ENCODE measurements around the gene SCN9A. TPM values are rescaled to one million over a fixed set of nuclear protein-coding genes. Genes with fewer than 3 reads are reported as not detected.
"Not testable (repeated sequence)": the region's sequence is repeated elsewhere in the genome, so short reads cannot be mapped to it uniquely, and the experiment has no call there.

SCN9A gene
- total and polyA plus RNA-seq, 10 of the 15 experiments (the other 5 are each of a cell fraction or from before 2014, with no cell fraction given) = 0.04 to 0.08 (median 0.08) TPM; not detected in 7

DNA sequence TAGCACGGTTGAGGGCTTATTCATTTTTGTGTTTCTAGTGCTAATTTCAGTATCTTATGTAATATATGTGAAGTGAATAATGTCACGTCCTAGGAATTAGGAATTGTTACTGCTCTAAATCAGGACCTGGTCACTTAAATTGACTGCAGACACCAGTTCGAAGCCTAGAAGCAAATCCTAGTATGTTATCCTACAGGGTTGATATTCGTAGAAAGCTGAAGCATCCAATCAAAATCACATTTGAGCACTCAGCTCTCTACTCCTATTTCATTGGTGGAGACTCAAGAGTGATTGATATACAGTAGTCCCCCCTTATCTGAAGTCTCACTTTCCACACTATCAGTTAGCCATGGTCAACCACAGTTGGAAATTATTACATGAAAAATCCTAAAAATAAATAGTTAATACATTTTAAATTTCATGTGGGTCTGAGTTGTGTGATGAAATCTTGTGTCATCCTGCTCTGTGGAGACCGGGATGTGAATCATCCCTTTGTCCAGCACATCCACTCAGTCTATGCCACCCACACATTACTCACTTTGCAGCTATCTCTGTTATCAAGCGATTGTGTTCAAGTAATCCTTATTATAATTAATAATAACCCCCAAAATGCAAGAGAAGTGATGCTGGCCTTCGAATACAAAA, 35.2 kb upstream of the SCN9A start (continued):
- no peak for TF ChIP-seq CBX3 (IDR thresholded peaks at IDR 0.05; ENCODE audit: borderline replicate concordance, low read depth)
- TF ChIP-seq ETV6 (conservative IDR thresholded peaks at IDR 0.05 in 1 of 2, IDR thresholded peaks at IDR 0.05 in 1 of 2; ENCODE audit: borderline replicate concordance in 1 of 2, low read depth in 1 of 2) = no peak
- no peak for TF ChIP-seq SRF (IDR thresholded peaks at IDR 0.05; ENCODE audit: low read depth in 2 of 2, low read length in 2 of 2)

DNA sequence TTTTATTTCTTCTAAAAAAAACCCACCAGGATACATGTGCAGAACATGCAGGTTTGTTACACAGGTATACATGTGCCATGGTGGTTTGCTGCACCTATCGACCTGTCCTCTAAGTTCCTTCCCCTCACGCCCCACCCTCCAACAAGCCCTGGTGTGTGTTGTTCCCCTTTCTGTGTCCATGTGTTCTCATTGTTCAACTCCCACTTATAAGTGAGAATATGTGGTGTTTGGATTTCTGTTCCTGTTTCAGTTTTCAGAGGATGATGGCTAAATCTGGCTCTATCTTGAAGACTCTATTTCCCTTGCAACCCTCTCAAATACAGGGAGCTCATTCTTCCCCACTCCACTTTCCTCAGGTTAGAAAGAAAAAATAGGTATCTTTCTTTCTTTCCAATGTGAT, 32.0 kb upstream of the SCN9A start:
- DNase-seq (ENCODE audit: low read depth, low spot score); H3K27ac ChIP-seq (ENCODE audit: control insufficient read depth, insufficient read depth); intact Hi-C loops (cut with micrococcal nuclease; ENCODE audit: unreplicated experiment); H3K9me3 ChIP-seq (replicated peaks; ENCODE audit: control insufficient read depth, insufficient read depth, low read length); in situ Hi-C loops (cut with MboI); H3K79me2 ChIP-seq (ENCODE audit: control insufficient read depth, insufficient read depth, low read length); H3K27me3 ChIP-seq (replicated peaks in 1 of 2; ENCODE audit: control insufficient read depth in 2 of 2, insufficient read depth in 2 of 2, low read length in 1 of 2); CTCF ChIA-PET; H3K4me2 ChIP-seq (ENCODE audit: control insufficient read depth, insufficient read depth); FAIRE-seq; H2AFZ ChIP-seq (ENCODE audit: control insufficient read depth, low read depth, low read length); RAD21 ChIA-PET (ENCODE audit: unreplicated experiment); H3K4me1 ChIP-seq (ENCODE audit: control insufficient read depth, insufficient read depth, low read length); H4K20me1 ChIP-seq (ENCODE audit: control insufficient read depth, insufficient read depth); H3K36me3 ChIP-seq (ENCODE audit: control insufficient read depth in 2 of 2, insufficient read depth in 2 of 2, low read length in 1 of 2); ATAC-seq; SMC1A ChIA-PET (ENCODE audit: uncharacterized antibody, unreplicated experiment); BruUV-seq (replicated peaks); POLR2A ChIA-PET; H3K4me3 ChIP-seq; H3K9ac ChIP-seq (ENCODE audit: control insufficient read depth, insufficient read depth, low read length): not testable (repeated sequence)
- WGBS (ENCODE audit: insufficient coverage, insufficient replicate concordance, low lambda C conversion rate, missing lambda C conversion rate) = 0% methylated on average over 2 of the region's 2 CpGs

DNA sequence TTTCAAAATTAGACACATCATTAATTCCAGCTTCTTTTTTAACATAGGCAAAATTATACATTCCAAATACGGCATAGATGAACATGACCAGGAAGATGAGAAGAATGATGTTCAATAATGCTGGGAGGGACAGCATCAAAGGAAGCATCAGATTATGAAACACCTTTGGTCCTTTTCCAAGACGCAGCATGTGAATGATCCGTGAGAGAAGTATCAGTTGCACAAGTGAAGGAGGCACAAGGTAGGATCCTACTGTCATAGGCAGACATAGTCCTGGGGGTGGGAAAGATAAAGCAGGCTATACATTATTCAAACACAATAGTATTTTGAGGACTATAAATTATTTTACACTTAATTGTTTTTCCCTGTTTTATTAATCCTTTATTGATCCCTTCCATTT, 30.6 kb upstream of the SCN9A start:
- Histone ChIP-seq H3K27ac (ENCODE audit: control insufficient read depth, insufficient read depth) (no peak overlapping the region), H3K4me1 (ENCODE audit: control insufficient read depth, insufficient read depth, low read length) (no peaks in the 10 kb centered on the region), H4K20me1 (ENCODE audit: control insufficient read depth, insufficient read depth) (no peaks in the 10 kb centered on the region), H3K4me2 (ENCODE audit: control insufficient read depth, insufficient read depth) (no peak overlapping the region), H3K27me3 (replicated peaks in 1 of 2; ENCODE audit: control insufficient read depth in 2 of 2, insufficient read depth in 2 of 2, low read length in 1 of 2) (no peaks in the 10 kb centered on the region), H3K9ac (ENCODE audit: control insufficient read depth, insufficient read depth, low read length) (no peak overlapping the region), H2AFZ (ENCODE audit: control insufficient read depth, low read depth, low read length) (no peak overlapping the region), H3K4me3 (no peak overlapping the region), H3K36me3 (ENCODE audit: control insufficient read depth in 2 of 2, insufficient read depth in 2 of 2, low read length in 1 of 2) (no peaks in the 10 kb centered on the region), H3K79me2 (ENCODE audit: control insufficient read depth, insufficient read depth, low read length) (no peaks in the 10 kb centered on the region), H3K9me3 (replicated peaks; ENCODE audit: control insufficient read depth, insufficient read depth, low read length) (no peaks in the 10 kb centered on the region)
- ChIA-PET SMC1A (ENCODE audit: uncharacterized antibody, unreplicated experiment) (no interaction called here), CTCF (no interaction called here), RAD21 (ENCODE audit: unreplicated experiment) (no interaction called here), POLR2A (no interaction called here)
- ATAC-seq = no peak
- FAIRE-seq = no peak
- WGBS (ENCODE audit: insufficient coverage, insufficient replicate concordance, low lambda C conversion rate, missing lambda C conversion rate) = 25% methylated on average over 3 of the region's 3 CpGs
- DNase-seq (ENCODE audit: low read depth, low spot score) = no peak
- BruUV-seq (replicated peaks) = no TSS peak
- intact Hi-C loops (cut with micrococcal nuclease; ENCODE audit: unreplicated experiment) (no loop called here), in situ Hi-C loops (cut with MboI) (no loop called here)
- TF ChIP-seq HCFC1 (IDR thresholded peaks at IDR 0.05; ENCODE audit: low read length) (no peak), BRCA1 (IDR thresholded peaks at IDR 0.05; ENCODE audit: low read depth, low read length) (no peak), SMC3 (IDR thresholded peaks at IDR 0.05; ENCODE audit: borderline replicate concordance, low read length) (no peak), RUNX3 (IDR thresholded peaks at IDR 0.05; ENCODE audit: low read length) (no peak), MYC (IDR thresholded peaks at IDR 0.05; ENCODE audit: insufficient read depth, insufficient read length, insufficient replicate concordance, low read length, severe bottlenecking) (no peak), SRF (IDR thresholded peaks at IDR 0.05; ENCODE audit: low read depth in 2 of 2, low read length in 2 of 2) (no peak), BCL11A (IDR thresholded peaks at IDR 0.05; ENCODE audit: low read depth, low read length) (no peak), NBN (IDR thresholded peaks at IDR 0.05) (no peak)
- TF ChIP-seq, protein P1, sequence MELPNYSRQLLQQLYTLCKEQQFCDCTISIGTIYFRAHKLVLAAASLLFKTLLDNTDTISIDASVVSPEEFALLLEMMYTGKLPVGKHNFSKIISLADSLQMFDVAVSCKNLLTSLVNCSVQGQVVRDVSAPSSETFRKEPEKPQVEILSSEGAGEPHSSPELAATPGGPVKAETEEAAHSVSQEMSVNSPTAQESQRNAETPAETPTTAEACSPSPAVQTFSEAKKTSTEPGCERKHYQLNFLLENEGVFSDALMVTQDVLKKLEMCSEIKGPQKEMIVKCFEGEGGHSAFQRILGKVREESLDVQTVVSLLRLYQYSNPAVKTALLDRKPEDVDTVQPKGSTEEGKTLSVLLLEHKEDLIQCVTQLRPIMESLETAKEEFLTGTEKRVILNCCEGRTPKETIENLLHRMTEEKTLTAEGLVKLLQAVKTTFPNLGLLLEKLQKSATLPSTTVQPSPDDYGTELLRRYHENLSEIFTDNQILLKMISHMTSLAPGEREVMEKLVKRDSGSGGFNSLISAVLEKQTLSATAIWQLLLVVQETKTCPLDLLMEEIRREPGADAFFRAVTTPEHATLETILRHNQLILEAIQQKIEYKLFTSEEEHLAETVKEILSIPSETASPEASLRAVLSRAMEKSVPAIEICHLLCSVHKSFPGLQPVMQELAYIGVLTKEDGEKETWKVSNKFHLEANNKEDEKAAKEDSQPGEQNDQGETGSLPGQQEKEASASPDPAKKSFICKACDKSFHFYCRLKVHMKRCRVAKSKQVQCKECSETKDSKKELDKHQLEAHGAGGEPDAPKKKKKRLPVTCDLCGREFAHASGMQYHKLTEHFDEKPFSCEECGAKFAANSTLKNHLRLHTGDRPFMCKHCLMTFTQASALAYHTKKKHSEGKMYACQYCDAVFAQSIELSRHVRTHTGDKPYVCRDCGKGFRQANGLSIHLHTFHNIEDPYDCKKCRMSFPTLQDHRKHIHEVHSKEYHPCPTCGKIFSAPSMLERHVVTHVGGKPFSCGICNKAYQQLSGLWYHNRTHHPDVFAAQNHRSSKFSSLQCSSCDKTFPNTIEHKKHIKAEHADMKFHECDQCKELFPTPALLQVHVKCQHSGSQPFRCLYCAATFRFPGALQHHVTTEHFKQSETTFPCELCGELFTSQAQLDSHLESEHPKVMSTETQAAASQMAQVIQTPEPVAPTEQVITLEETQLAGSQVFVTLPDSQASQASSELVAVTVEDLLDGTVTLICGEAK (IDR thresholded peaks at IDR 0.05; ENCODE audit: borderline replicate concordance) = no peak

Data from GM12878 (cell line).